HFF-Myc (cell line): ENCODE measurements around the gene GPR151.
A peak's percentile ranks its signal among the peaks of the same experiment; 100 is the strongest.

ENCODE experiments used
- DNase-seq: peaks from one replicate; pipeline ENCODE4 v3.0.0-alpha.2; 2011; ENCODE audit warnings: low read depth; ENCODE audit errors: extremely low read depth
- H3K4me3 ChIP-seq: replicated peaks from 2 replicates; pipeline ENCODE4 v1.5.1; 2011; ENCODE audit warnings: low read depth, mild to moderate bottlenecking, control low read depth, low read length
- TF ChIP-seq, protein P1 (sequence below): IDR thresholded peaks from 2 replicates; pipeline ENCODE4 v1.5.1; 2012; ENCODE audit warnings: mild to moderate bottlenecking, low read depth, low read length, control low read depth; ENCODE audit errors: missing control alignments

Gene GPR151

DNA sequence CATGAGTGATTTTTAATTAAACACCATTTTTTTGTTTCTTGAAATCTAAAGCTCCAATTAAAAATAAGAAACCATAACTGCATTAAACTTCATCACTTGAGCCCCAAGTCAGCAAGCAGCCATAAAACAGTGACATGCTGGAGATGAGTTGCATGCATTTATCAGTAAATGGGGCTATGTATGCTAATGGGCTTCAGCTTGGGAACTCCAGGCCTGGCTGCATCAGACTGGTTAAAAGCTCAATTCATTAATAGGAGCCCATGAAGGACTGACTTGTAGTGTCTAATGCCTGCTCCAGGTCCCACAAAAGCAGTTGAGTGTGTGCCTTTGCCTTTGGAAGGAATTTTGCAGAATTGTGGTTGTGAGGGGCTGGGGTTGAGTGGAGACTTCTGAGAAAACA, 33.6 kb upstream of the GPR151 start:
- TF ChIP-seq, protein P1, sequence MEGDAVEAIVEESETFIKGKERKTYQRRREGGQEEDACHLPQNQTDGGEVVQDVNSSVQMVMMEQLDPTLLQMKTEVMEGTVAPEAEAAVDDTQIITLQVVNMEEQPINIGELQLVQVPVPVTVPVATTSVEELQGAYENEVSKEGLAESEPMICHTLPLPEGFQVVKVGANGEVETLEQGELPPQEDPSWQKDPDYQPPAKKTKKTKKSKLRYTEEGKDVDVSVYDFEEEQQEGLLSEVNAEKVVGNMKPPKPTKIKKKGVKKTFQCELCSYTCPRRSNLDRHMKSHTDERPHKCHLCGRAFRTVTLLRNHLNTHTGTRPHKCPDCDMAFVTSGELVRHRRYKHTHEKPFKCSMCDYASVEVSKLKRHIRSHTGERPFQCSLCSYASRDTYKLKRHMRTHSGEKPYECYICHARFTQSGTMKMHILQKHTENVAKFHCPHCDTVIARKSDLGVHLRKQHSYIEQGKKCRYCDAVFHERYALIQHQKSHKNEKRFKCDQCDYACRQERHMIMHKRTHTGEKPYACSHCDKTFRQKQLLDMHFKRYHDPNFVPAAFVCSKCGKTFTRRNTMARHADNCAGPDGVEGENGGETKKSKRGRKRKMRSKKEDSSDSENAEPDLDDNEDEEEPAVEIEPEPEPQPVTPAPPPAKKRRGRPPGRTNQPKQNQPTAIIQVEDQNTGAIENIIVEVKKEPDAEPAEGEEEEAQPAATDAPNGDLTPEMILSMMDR: no peak
- DNase-seq: no peak
- no peak overlapping the region for H3K4me3 ChIP-seq

DNA sequence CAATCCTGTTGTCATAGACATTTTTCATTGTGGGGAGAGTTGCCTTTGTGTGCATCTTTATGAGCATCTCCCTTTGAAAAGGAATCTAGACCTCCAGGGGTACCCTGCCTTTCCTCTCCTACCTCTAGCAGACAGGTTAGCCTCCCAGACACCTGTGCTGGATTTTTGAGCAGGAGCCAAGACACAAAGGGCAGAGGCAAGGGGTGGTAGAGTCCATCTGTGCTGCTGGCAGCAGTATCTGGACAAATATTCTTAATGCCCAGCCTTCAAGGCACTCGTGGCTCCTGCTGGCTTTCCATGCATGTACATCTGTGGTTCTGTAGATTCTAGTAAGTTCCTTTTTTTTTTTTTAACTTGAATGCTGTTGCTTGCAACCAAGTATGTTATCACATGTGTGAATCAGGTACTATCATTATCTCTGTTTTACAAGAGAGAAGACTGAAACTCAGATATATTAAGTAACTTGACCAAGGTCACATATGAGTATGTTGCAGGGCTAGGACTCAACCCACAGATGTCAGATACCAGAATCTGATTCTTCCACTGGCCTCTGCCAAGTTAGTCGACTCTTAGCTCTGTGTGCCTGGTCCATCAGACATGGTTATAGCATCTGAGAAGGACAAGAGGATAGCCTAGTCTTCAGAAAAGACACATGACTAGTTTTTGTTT, 32.9 kb upstream of the GPR151 start:
- TF ChIP-seq, protein P1: no peak
- no peak overlapping the region for H3K4me3 ChIP-seq
- DNase-seq: no peak

DNA sequence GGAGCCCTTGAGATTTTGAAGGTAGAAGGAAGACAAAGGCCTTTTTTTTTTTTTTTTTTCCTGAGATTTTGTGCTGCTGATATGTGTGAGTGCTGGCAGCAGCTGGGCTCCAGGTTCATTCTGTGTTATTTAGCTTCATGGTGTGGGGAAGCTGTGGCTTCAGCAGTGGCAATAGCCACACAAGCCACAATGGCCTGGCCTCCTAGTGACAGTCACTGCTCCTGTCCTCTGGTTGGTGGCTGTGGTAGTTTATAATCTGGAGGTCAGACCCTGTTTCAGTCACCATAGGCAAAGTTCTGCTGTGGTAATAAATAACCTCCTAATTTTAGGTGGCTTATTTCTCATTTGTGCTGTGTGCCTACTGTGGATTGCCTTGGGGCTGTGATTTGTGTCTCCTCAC, 28.2 kb upstream of the GPR151 start:
- H3K4me3 ChIP-seq: no peak overlapping the region
- DNase-seq: no peak
- TF ChIP-seq, protein P1: no peak

DNA sequence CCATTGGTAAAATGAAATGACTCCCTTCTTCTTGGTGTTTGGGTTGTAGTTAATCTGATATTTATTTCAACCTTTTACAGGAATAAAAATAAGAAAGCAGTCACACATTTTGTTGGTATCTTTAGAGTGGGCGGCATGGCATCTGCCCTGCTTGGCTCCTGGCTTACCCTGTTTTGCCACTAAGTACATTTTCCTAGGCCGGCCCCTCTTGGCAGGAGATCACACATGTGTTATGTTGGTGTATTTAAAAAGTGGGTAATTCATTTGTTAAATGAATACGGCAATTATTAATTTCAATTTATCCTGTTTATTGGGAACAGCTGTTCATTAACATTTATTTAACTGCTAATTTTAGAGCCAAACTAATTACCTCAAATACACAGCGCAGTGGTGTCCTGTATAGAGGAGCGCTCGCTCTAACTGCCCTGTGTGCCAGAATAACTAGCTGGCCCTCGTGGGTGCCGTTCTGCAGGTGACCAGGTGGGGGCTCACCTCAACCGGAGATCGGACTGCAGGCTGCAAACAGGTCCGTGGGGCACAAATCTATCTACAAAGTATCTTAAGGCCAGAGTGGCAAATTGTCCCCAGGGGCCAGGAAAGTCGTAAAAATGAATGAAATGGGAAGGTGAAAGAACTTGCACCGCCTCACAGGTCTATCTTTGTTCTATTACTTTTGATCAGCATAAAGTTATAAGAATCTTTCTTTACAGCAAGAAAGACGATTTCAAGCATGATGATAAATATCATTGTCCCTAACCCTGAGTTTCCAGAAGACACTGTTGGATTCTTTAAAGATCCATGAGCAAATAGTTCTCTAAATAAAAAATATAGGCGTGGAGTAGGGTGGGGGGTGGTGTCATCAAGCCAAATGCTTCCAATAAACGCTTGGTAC, 26.2 kb upstream of the GPR151 start:
- peak; percentile 15 for DNase-seq
- TF ChIP-seq, protein P1: peak; percentile 89
- no peak overlapping the region for H3K4me3 ChIP-seq

DNA sequence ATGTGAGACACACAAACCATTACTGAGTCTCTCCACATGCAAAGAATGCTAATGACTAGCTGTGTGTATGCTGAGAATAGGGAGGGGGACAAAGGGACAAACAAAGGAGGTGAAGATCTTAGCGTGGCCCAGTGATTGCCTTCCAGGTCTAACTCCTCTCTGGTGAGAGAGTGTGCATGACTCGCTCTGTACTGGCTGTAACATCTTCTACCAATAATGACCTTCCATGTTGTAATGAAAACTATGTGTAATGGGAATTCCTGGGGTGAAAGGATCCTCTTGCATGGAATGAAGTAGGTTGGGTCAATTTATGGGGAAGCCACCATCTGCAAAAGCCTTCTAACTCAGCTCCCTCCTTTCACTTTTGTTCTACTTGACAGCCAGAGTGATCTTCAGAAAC, 24.4 kb upstream of the GPR151 start:
- DNase-seq: no peak
- H3K4me3 ChIP-seq: no peak overlapping the region

DNA sequence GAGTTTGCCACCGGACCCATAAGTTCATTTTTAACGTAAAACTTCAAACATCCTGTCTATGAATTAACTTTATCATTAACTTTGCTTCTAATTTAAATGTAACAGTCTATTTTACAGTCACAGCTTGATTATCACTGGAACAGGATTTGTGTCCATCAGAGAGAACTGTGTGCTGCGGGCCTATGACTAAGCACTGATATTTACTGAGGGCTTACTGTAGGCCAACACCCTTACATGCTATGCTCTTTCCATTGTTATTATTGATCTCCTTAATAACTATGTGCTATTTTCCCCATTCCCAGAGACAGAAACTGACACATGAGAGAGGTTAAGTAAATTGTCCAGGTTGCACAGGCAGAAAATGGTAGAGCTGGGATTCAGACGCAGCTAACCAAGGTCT, 24.0 kb upstream of the GPR151 start:
- TF ChIP-seq, protein P1: no peak
- no peak for DNase-seq
- H3K4me3 ChIP-seq: no peak overlapping the region

More for the DNA sequence above, 24.4 kb upstream of the GPR151 start:
- TF ChIP-seq, protein P1: no peak
